HepG2 (cell line): ENCODE data around the gene FAM131A. TPM values are rescaled to one million over a fixed set of nuclear protein-coding genes. Genes with fewer than 3 reads are reported as not detected.

Source experiments
- CREB3 ChIP-seq: sonication (generic); formaldehyde crosslinking; IDR thresholded peaks from 2 replicates; pipeline ENCODE4 v1.5.0; 2020; ENCODE audit warnings: missing genetic modification reagents
- CTCF ChIP-seq: sonication (generic); formaldehyde crosslinking; IDR thresholded peaks from 2 replicates; pipeline ENCODE4 v1.5.0; 2020; ENCODE audit warnings: mild to moderate bottlenecking, missing genetic modification reagents, moderate library complexity
- E2F1 ChIP-seq: sonication (generic); formaldehyde crosslinking; IDR thresholded peaks from 2 replicates; pipeline ENCODE4 v1.5.0; 2020; ENCODE audit warnings: missing genetic modification reagents
- EEA1 ChIP-seq: sonication (generic); formaldehyde crosslinking; IDR thresholded peaks from 2 replicates; pipeline ENCODE4 v1.5.1; 2020; ENCODE audit warnings: mild to moderate bottlenecking, missing genetic modification reagents, borderline replicate concordance
- FOXO1 ChIP-seq: sonication (generic); formaldehyde crosslinking; IDR thresholded peaks from 2 replicates; pipeline ENCODE4 v1.4.0; 2020; ENCODE audit warnings: missing genetic modification reagents
- MIER2 ChIP-seq: IDR thresholded peaks from 2 replicates; pipeline ENCODE4 v1.6.1; 2016; ENCODE audit warnings: missing biosample characterization, missing genetic modification reagents
- PITX1 ChIP-seq: sonication (generic); formaldehyde crosslinking; IDR thresholded peaks from 2 replicates; pipeline ENCODE4 v1.5.1; 2020; ENCODE audit warnings: mild to moderate bottlenecking, missing genetic modification reagents
- PLSCR1 ChIP-seq: sonication (generic); formaldehyde crosslinking; IDR thresholded peaks from 2 replicates; pipeline ENCODE4 v1.5.0; 2020; ENCODE audit warnings: missing genetic modification reagents, mild to moderate bottlenecking, borderline replicate concordance
- SMAD9 ChIP-seq: sonication (generic); formaldehyde crosslinking; IDR thresholded peaks from 2 replicates; pipeline ENCODE4 v1.5.1; 2020; ENCODE audit warnings: mild to moderate bottlenecking, missing genetic modification reagents
- SMC3 ChIP-seq: IDR thresholded peaks from 2 replicates; pipeline ENCODE4 v1.6.1; 2011; ENCODE audit warnings: low read length, improper control_type of control experiment
- SP4 ChIP-seq: sonication (generic); formaldehyde crosslinking; IDR thresholded peaks from 2 replicates; pipeline ENCODE4 v1.8.1; 2023; ENCODE audit warnings: mild to moderate bottlenecking, missing genetic modification reagents
- TRAFD1 ChIP-seq: sonication (generic); formaldehyde crosslinking; IDR thresholded peaks from 2 replicates; pipeline ENCODE4 v1.5.1; 2020; ENCODE audit warnings: missing genetic modification reagents, mild to moderate bottlenecking, borderline replicate concordance
- ZBTB3 ChIP-seq: sonication (generic); formaldehyde crosslinking; IDR thresholded peaks from 2 replicates; pipeline ENCODE4 v1.4.0; 2020; ENCODE audit warnings: low read depth, mild to moderate bottlenecking, moderate library complexity, missing genetic modification reagents, borderline replicate concordance
- ZBTB34 ChIP-seq: sonication (generic); formaldehyde crosslinking; IDR thresholded peaks from 2 replicates; pipeline ENCODE4 v1.8.0; 2022; ENCODE audit warnings: mild to moderate bottlenecking, missing genetic modification reagents
- ZBTB43 ChIP-seq: sonication (generic); formaldehyde crosslinking; conservative IDR thresholded peaks from 2 replicates; pipeline ENCODE4 v1.4.0; 2020; ENCODE audit warnings: missing genetic modification reagents
- ZNF3 ChIP-seq: IDR thresholded peaks from 2 replicates; pipeline ENCODE4 v1.7.0; 2017; ENCODE audit warnings: inconsistent platforms
- ZNF329 ChIP-seq: sonication (generic); formaldehyde crosslinking; IDR thresholded peaks from 2 replicates; pipeline ENCODE4 v1.9.0; 2021; ENCODE audit warnings: low read depth, mild to moderate bottlenecking, missing genetic modification reagents
- ZNF33B ChIP-seq: sonication (generic); formaldehyde crosslinking; IDR thresholded peaks from 2 replicates; pipeline ENCODE4 v1.5.1; 2020; ENCODE audit warnings: mild to moderate bottlenecking, missing genetic modification reagents
- ZNF580 ChIP-seq: IDR thresholded peaks from 2 replicates; pipeline ENCODE4 v1.6.1; 2016; ENCODE audit warnings: low read depth, borderline replicate concordance
- ZNF589 ChIP-seq: sonication (generic); formaldehyde crosslinking; conservative IDR thresholded peaks from 2 replicates; pipeline ENCODE4 v1.8.0; 2022; ENCODE audit warnings: mild to moderate bottlenecking, moderate library complexity, missing genetic modification reagents
- ZSCAN12 ChIP-seq: sonication (generic); formaldehyde crosslinking; IDR thresholded peaks from 2 replicates; pipeline ENCODE4 v1.9.0; 2021; ENCODE audit warnings: mild to moderate bottlenecking, missing genetic modification reagents
- polyA plus RNA-seq, 8 experiments: library from polyadenylated mRNA; depleted of rRNA in 3 of 8; stranded (reverse) in 7 of 8; unstranded in 1 of 8; fragments of >200 nt; fragmentation: Illumina TruSeq in 4 of 8; extraction: Trizol in 4 of 8; gene quantifications; 2 replicates each; pipeline versions ENCODE4 v1.2.1 to v1.2.3, GENCODE V29; 2011 to 2016; ENCODE audit warnings: low read depth in 4 of 8, missing spikeins in 1 of 8, mixed read lengths in 1 of 8; ENCODE audit not compliant: insufficient read depth in 1 of 8
- total RNA-seq, 5 experiments: library from RNA; depleted of rRNA; stranded (reverse); fragments of >200 nt; fragmentation: Illumina TruSeq; extraction: Trizol; gene quantifications; 2 replicates each; pipeline ENCODE4 v1.2.3, GENCODE V29; 2016; ENCODE audit warnings: low read depth in 1 of 5

Gene FAM131A
- total and polyA plus RNA-seq, 2 of the 13 experiments (the other 11 are each of a cell fraction or from before 2014, with no cell fraction given) = 9.2 to 9.3 TPM

GRCh38 chr3:184377882-184378445 is 40.6 kb downstream of the FAM131A start, which contains the start of gene THPO (continued):
- TF ChIP-seq TRAFD1 (CRISPR knock-in tag) = no peak
- no peak for TF ChIP-seq FOXO1 (CRISPR knock-in tag)
- TF ChIP-seq ZNF3 (CRISPR knock-in tag) = no peak
- no peak for TF ChIP-seq SMC3
- peak; percentile 64; the same call in 1 of the 2 replicates for TF ChIP-seq ZBTB34 (CRISPR knock-in tag)
- TF ChIP-seq CTCF (CRISPR knock-in tag) = no peak; the same call in 1 of the 2 replicates
- no peak for TF ChIP-seq ZBTB3 (CRISPR knock-in tag)
- peak; percentile 67; the same call in 1 of the 2 replicates for TF ChIP-seq ZNF580
- no peak for TF ChIP-seq MIER2 (CRISPR knock-in tag)
- no peak for TF ChIP-seq E2F1 (CRISPR knock-in tag)
- TF ChIP-seq SP4 = peak; percentile 61; the same call in 1 of the 2 replicates
- TF ChIP-seq EEA1 (CRISPR knock-in tag) = no peak
- no peak for TF ChIP-seq SMAD9 (CRISPR knock-in tag)
- TF ChIP-seq PLSCR1 (CRISPR knock-in tag) = no peak
- no peak for TF ChIP-seq PITX1 (CRISPR knock-in tag)
- no peak for TF ChIP-seq ZSCAN12
- no peak for TF ChIP-seq CREB3
- no peak for TF ChIP-seq ZNF329
- no peak for TF ChIP-seq ZNF589
- TF ChIP-seq ZNF33B (CRISPR knock-in tag) = no peak
- no peak for TF ChIP-seq ZBTB43 (CRISPR knock-in tag)
